ENCODE data around the gene SLC39A9. TPM values are rescaled to one million over a fixed set of nuclear protein-coding genes. Genes with fewer than 3 reads are reported as not detected.
"Not testable (repeated sequence)": the region's sequence is repeated elsewhere in the genome, so short reads cannot be mapped to it uniquely, and the experiment has no call there.

The SLC39A9 gene
- total RNA-seq, 1 experiment from 2014 or later: 44.1 TPM

DNA sequence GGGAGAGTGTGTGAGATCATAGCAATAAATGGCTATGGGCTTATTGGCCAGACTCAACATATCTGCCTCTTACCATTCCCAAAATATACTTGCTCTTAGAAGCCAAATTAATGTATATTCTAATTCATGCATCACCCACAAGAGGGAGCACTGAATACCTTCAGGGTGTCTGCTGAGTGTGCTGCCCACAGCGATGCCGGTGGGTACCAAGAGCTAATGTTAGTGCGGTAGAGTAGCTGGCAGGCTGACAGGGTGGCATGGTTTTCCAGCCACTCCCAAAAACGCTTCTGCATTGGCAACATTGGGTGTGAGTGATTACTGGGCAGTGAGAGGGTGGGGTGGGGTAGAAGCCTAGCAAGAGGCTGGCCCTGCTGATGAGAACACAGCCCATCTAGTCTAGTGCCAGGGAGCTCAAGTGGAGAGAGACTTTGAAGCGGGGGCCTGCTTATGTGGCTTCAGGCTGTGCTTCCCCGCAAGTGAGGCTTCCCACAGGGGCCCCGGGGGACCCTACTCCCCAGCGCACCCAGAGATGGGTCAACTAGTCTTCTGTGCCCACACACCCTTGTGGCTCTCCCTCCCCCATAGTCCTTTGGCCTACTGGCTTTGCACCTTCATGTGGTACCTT, 76.8 kb downstream of the SLC39A9 start (continued):
- TF ChIP-seq, protein P1, sequence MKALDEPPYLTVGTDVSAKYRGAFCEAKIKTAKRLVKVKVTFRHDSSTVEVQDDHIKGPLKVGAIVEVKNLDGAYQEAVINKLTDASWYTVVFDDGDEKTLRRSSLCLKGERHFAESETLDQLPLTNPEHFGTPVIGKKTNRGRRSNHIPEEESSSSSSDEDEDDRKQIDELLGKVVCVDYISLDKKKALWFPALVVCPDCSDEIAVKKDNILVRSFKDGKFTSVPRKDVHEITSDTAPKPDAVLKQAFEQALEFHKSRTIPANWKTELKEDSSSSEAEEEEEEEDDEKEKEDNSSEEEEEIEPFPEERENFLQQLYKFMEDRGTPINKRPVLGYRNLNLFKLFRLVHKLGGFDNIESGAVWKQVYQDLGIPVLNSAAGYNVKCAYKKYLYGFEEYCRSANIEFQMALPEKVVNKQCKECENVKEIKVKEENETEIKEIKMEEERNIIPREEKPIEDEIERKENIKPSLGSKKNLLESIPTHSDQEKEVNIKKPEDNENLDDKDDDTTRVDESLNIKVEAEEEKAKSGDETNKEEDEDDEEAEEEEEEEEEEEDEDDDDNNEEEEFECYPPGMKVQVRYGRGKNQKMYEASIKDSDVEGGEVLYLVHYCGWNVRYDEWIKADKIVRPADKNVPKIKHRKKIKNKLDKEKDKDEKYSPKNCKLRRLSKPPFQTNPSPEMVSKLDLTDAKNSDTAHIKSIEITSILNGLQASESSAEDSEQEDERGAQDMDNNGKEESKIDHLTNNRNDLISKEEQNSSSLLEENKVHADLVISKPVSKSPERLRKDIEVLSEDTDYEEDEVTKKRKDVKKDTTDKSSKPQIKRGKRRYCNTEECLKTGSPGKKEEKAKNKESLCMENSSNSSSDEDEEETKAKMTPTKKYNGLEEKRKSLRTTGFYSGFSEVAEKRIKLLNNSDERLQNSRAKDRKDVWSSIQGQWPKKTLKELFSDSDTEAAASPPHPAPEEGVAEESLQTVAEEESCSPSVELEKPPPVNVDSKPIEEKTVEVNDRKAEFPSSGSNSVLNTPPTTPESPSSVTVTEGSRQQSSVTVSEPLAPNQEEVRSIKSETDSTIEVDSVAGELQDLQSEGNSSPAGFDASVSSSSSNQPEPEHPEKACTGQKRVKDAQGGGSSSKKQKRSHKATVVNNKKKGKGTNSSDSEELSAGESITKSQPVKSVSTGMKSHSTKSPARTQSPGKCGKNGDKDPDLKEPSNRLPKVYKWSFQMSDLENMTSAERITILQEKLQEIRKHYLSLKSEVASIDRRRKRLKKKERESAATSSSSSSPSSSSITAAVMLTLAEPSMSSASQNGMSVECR (CRISPR knock-in tag; IDR thresholded peaks at IDR 0.05; ENCODE audit: borderline replicate concordance): no peak
- TF ChIP-seq, protein P2, sequence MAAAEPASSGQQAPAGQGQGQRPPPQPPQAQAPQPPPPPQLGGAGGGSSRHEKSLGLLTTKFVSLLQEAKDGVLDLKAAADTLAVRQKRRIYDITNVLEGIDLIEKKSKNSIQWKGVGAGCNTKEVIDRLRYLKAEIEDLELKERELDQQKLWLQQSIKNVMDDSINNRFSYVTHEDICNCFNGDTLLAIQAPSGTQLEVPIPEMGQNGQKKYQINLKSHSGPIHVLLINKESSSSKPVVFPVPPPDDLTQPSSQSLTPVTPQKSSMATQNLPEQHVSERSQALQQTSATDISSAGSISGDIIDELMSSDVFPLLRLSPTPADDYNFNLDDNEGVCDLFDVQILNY (CRISPR knock-in tag; IDR thresholded peaks at IDR 0.05): no peak
- TF ChIP-seq, protein P3, sequence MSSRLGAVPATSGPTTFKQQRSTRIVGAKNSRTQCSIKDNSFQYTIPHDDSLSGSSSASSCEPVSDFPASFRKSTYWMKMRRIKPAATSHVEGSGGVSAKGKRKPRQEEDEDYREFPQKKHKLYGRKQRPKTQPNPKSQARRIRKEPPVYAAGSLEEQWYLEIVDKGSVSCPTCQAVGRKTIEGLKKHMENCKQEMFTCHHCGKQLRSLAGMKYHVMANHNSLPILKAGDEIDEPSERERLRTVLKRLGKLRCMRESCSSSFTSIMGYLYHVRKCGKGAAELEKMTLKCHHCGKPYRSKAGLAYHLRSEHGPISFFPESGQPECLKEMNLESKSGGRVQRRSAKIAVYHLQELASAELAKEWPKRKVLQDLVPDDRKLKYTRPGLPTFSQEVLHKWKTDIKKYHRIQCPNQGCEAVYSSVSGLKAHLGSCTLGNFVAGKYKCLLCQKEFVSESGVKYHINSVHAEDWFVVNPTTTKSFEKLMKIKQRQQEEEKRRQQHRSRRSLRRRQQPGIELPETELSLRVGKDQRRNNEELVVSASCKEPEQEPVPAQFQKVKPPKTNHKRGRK (CRISPR knock-in tag; IDR thresholded peaks at IDR 0.05; ENCODE audit: borderline replicate concordance): no peak
- TF ChIP-seq FOXK1 (CRISPR knock-in tag; IDR thresholded peaks at IDR 0.05): no peak
- TF ChIP-seq, protein P4, sequence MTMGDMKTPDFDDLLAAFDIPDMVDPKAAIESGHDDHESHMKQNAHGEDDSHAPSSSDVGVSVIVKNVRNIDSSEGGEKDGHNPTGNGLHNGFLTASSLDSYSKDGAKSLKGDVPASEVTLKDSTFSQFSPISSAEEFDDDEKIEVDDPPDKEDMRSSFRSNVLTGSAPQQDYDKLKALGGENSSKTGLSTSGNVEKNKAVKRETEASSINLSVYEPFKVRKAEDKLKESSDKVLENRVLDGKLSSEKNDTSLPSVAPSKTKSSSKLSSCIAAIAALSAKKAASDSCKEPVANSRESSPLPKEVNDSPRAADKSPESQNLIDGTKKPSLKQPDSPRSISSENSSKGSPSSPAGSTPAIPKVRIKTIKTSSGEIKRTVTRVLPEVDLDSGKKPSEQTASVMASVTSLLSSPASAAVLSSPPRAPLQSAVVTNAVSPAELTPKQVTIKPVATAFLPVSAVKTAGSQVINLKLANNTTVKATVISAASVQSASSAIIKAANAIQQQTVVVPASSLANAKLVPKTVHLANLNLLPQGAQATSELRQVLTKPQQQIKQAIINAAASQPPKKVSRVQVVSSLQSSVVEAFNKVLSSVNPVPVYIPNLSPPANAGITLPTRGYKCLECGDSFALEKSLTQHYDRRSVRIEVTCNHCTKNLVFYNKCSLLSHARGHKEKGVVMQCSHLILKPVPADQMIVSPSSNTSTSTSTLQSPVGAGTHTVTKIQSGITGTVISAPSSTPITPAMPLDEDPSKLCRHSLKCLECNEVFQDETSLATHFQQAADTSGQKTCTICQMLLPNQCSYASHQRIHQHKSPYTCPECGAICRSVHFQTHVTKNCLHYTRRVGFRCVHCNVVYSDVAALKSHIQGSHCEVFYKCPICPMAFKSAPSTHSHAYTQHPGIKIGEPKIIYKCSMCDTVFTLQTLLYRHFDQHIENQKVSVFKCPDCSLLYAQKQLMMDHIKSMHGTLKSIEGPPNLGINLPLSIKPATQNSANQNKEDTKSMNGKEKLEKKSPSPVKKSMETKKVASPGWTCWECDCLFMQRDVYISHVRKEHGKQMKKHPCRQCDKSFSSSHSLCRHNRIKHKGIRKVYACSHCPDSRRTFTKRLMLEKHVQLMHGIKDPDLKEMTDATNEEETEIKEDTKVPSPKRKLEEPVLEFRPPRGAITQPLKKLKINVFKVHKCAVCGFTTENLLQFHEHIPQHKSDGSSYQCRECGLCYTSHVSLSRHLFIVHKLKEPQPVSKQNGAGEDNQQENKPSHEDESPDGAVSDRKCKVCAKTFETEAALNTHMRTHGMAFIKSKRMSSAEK (CRISPR knock-in tag; IDR thresholded peaks at IDR 0.05; ENCODE audit: borderline replicate concordance): no peak
- TF ChIP-seq, protein P5, sequence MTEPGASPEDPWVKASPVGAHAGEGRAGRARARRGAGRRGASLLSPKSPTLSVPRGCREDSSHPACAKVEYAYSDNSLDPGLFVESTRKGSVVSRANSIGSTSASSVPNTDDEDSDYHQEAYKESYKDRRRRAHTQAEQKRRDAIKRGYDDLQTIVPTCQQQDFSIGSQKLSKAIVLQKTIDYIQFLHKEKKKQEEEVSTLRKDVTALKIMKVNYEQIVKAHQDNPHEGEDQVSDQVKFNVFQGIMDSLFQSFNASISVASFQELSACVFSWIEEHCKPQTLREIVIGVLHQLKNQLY (CRISPR knock-in tag; IDR thresholded peaks at IDR 0.05): no peak
- no peak for TF ChIP-seq NFE2L1 (CRISPR knock-in tag; IDR thresholded peaks at IDR 0.05)
- TF ChIP-seq EMX1 (CRISPR knock-in tag; IDR thresholded peaks at IDR 0.05): no peak
- TF ChIP-seq OVOL2 (CRISPR knock-in tag; IDR thresholded peaks at IDR 0.05; ENCODE audit: borderline replicate concordance): no peak
- no peak for TF ChIP-seq CREB1 (CRISPR knock-in tag; IDR thresholded peaks at IDR 0.05)
- TF ChIP-seq PRRX2 (CRISPR knock-in tag; IDR thresholded peaks at IDR 0.05): no peak
- no peak for TF ChIP-seq CREM (CRISPR knock-in tag; IDR thresholded peaks at IDR 0.05)
- no peak for TF ChIP-seq GABPB1 (CRISPR knock-in tag; IDR thresholded peaks at IDR 0.05)
- no peak for TF ChIP-seq RELA (CRISPR knock-in tag; IDR thresholded peaks at IDR 0.05; ENCODE audit: borderline replicate concordance)

DNA sequence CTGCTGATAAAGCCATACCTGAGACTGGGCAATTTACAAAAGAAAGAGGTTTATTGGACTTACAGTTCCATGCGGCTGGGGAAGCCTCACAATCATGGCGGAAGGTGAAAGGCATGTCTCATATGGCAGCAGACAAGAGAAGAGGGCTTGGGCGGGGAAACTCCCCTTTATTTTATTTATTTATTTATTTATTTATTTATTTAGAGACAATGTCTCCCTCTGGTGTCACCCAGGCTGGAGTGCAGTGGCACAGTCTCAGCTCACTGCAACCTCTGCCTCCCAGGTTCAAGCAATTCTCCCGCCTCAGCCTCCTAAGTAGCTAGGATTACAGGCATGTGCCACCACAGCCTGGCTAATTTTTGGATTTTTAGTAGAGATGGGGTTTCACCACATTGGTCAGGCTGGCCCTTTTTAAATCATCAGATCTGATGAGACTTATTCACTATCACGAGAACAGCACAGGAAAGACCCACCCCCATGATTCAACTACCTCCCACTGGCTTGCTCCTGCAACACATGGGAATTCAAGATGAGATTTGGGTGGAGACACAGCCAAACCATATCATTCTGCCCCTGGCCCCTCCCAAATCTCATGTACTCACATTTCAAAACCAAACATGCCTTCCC, 78.4 kb downstream of the SLC39A9 start:
- DNase-seq (ENCODE audit: low spot score); ATAC-seq; H3K4me1 Mint-ChIP-seq; POLR2A ChIA-PET; H3K27ac Mint-ChIP-seq; H3K4me3 Mint-ChIP-seq; H3K36me3 Mint-ChIP-seq: not testable (repeated sequence)
- Mint-ChIP-seq H3K27me3 (ENCODE audit: low read depth) (peaks cover 11% of the 10 kb centered on the region), H3K9me3 (peaks cover 16% of the 10 kb centered on the region)
- CTCF ChIA-PET: interaction anchor here (1.4 to 3.2 kb wide), 2 partner anchors 17 to 26 kb away, joined by 6 to 19 read pairs; no protein-coding TSS in a partner anchor

DNA sequence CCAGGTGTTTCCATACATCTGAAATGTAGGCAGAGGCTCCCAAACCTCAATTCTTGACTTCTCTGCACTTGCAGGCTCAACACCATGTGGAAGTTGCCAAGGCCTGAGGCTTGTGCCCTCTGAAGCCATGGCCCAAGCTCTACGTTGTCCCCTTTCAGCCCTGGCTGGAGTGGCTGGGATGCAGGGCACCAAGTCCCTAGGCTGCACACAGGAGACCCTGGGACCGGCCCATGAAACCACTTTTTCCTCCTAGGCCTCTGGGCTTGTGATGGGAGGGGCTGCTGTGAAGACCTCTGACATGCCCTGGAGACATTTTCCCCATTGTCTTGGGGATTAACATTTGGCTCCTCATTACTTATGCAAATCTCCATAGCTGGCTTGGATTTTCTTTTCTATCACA, 79.6 kb downstream of the SLC39A9 start:
- H3K9me3 Mint-ChIP-seq: peaks cover 16% of the 10 kb centered on the region

More for the DNA sequence above, 79.6 kb downstream of the SLC39A9 start:
- CTCF ChIA-PET: interaction anchor here (1.4 kb wide), 1 partner anchor 18 kb away, joined by 6 read pairs; no protein-coding TSS in a partner anchor
- H3K4me1 Mint-ChIP-seq; H3K4me3 Mint-ChIP-seq; H3K36me3 Mint-ChIP-seq; H3K27ac Mint-ChIP-seq; ATAC-seq; DNase-seq (ENCODE audit: low spot score); POLR2A ChIA-PET: not testable (repeated sequence)
- H3K27me3 Mint-ChIP-seq (ENCODE audit: low read depth): peaks cover 22% of the 10 kb centered on the region
